Nucleus accumbens (tissue), 56 donors: ENCODE results near the gene CNOT1.
A peak's percentile ranks its signal among the peaks of the same experiment; 100 is the strongest.
"Not testable (repeated sequence)": the region's sequence is repeated elsewhere in the genome, so short reads cannot be mapped to it uniquely, and the experiment has no call there.

Experiments
- DNase-seq, 56 donors: peaks; one replicate each; lab custom pipeline; 2025; lab: John Stamatoyannopoulos, UW

CNOT1 gene

GRCh38 chr16:58492066-58492465 lies 137.6 kb downstream of the CNOT1 start:
- no peak for DNase-seq

- DNase-seq: not testable (repeated sequence)
These were observed 139.1 kb downstream of the CNOT1 start for GRCh38 chr16:58490539-58490938.

GRCh38 chr16:58490065-58490464 lies 139.6 kb downstream of the CNOT1 start:
- DNase-seq: no peak

GRCh38 chr16:58488531-58488930 lies 141.1 kb downstream of the CNOT1 start:
- no peak for DNase-seq

GRCh38 chr16:58487566-58488351 lies 141.9 kb downstream of the CNOT1 start:
- DNase-seq: peak in 51 of 56 donors; percentile 25 to 89 (median 58)

- no peak for DNase-seq
These were observed 144.3 kb downstream of the CNOT1 start for GRCh38 chr16:58485184-58485887.

- DNase-seq: no peak
These were observed 147.7 kb downstream of the CNOT1 start for GRCh38 chr16:58481931-58482330.

GRCh38 chr16:58481226-58481869 lies 148.3 kb downstream of the CNOT1 start:
- DNase-seq: no peak

GRCh38 chr16:58478427-58478826 lies 151.2 kb downstream of the CNOT1 start:
- DNase-seq: no peak

- no peak for DNase-seq
These were observed 152.8 kb downstream of the CNOT1 start for GRCh38 chr16:58476791-58477190.

- no peak for DNase-seq
These were observed 154.5 kb downstream of the CNOT1 start for GRCh38 chr16:58475091-58475619.

- no peak for DNase-seq
These were observed 155.3 kb downstream of the CNOT1 start for GRCh38 chr16:58474296-58474695.

- DNase-seq: no peak
These were observed 156.8 kb downstream of the CNOT1 start for GRCh38 chr16:58472827-58473226.

- no peak for DNase-seq
These were observed 157.4 kb downstream of the CNOT1 start for GRCh38 chr16:58472266-58472665.

GRCh38 chr16:58471209-58471975 lies 158.2 kb downstream of the CNOT1 start:
- DNase-seq: no peak
